ENCODE measurements around the gene EIF4EBP3.
A peak's percentile ranks its signal among the peaks of the same experiment; 100 is the strongest.

EIF4EBP3 gene

GRCh38 chr5:140546851-140547507 is 483 bp upstream of the EIF4EBP3 start:
- peak overlapping the region; percentile 56 for H3K4me3 ChIP-seq (ENCODE audit: low read length)
- H3K4me1 ChIP-seq (ENCODE audit: insufficient read depth, low read length): peaks cover 9% of the 10 kb centered on the region
- peaks cover 55% of the 10 kb centered on the region for H3K36me3 ChIP-seq (ENCODE audit: insufficient read depth, low read length)
- H3K9ac ChIP-seq (ENCODE audit: low read depth, low read length): 0 out of 2 replicates have a peak overlapping the region, but pooled peaks have one; percentile 3
- peak overlapping the region; percentile 88; the same call in 1 of the 2 replicates for H3K27ac ChIP-seq (ENCODE audit: low read depth, low read length)
- no peaks in the 10 kb centered on the region for H3K27me3 ChIP-seq (ENCODE audit: insufficient read depth, low read length)
- WGBS: 69% methylated on average over 13 of the region's 13 CpGs
- no peaks in the 10 kb centered on the region for H3K9me3 ChIP-seq (ENCODE audit: insufficient read depth, low read depth, low read length)

- no peaks in the 10 kb centered on the region for H3K27me3 ChIP-seq (ENCODE audit: insufficient read depth, low read length)
- H3K4me1 ChIP-seq (ENCODE audit: insufficient read depth, low read length): peaks cover 9% of the 10 kb centered on the region
- no peaks in the 10 kb centered on the region for H3K9me3 ChIP-seq (ENCODE audit: insufficient read depth, low read depth, low read length)
- peak overlapping the region; percentile 72 for H3K9ac ChIP-seq (ENCODE audit: low read depth, low read length)
- peak overlapping the region; percentile 88 for H3K27ac ChIP-seq (ENCODE audit: low read depth, low read length)
- peak overlapping the region; percentile 56 for H3K4me3 ChIP-seq (ENCODE audit: low read length)
- WGBS: 13% methylated on average over 5 of the region's 5 CpGs
- H3K36me3 ChIP-seq (ENCODE audit: insufficient read depth, low read length): peaks cover 58% of the 10 kb centered on the region
Observed at GRCh38 chr5:140548300-140548688, 832 bp downstream of the EIF4EBP3 start.

GRCh38 chr5:140548791-140549190 is 1.3 kb downstream of the EIF4EBP3 start:
- H3K9ac ChIP-seq (ENCODE audit: low read depth, low read length): peak overlapping the region; percentile 72; the same call in 1 of the 2 replicates
- H3K4me3 ChIP-seq (ENCODE audit: low read length): peak overlapping the region; percentile 56; the same call in 1 of the 2 replicates
- 91% methylated on average over 7 of the region's 7 CpGs for WGBS
- H3K9me3 ChIP-seq (ENCODE audit: insufficient read depth, low read depth, low read length): no peaks in the 10 kb centered on the region
- H3K27me3 ChIP-seq (ENCODE audit: insufficient read depth, low read length): no peaks in the 10 kb centered on the region
- H3K27ac ChIP-seq (ENCODE audit: low read depth, low read length): peak overlapping the region; percentile 88; the same call in 1 of the 2 replicates
- peaks cover 9% of the 10 kb centered on the region for H3K4me1 ChIP-seq (ENCODE audit: insufficient read depth, low read length)
- peaks cover 60% of the 10 kb centered on the region for H3K36me3 ChIP-seq (ENCODE audit: insufficient read depth, low read length)

GRCh38 chr5:140549237-140550144 is 2.0 kb downstream of the EIF4EBP3 start:
- WGBS: over 99% methylated on average over 3 of the region's 3 CpGs
- H3K27ac ChIP-seq (ENCODE audit: low read depth, low read length): no peak overlapping the region
- H3K4me1 ChIP-seq (ENCODE audit: insufficient read depth, low read length): peaks cover 9% of the 10 kb centered on the region
- H3K9me3 ChIP-seq (ENCODE audit: insufficient read depth, low read depth, low read length): no peaks in the 10 kb centered on the region
- no peak overlapping the region for H3K9ac ChIP-seq (ENCODE audit: low read depth, low read length)
- H3K36me3 ChIP-seq (ENCODE audit: insufficient read depth, low read length): peaks cover 59% of the 10 kb centered on the region
- H3K4me3 ChIP-seq (ENCODE audit: low read length): no peak overlapping the region
- H3K27me3 ChIP-seq (ENCODE audit: insufficient read depth, low read length): no peaks in the 10 kb centered on the region

- Histone ChIP-seq H3K27me3 (ENCODE audit: insufficient read depth, low read length) (no peaks in the 10 kb centered on the region), H3K9ac (ENCODE audit: low read depth, low read length) (no peak overlapping the region), H3K9me3 (ENCODE audit: insufficient read depth, low read depth, low read length) (no peaks in the 10 kb centered on the region), H3K27ac (ENCODE audit: low read depth, low read length) (no peak overlapping the region), H3K4me3 (ENCODE audit: low read length) (no peak overlapping the region), H3K36me3 (ENCODE audit: insufficient read depth, low read length) (peaks cover 56% of the 10 kb centered on the region), H3K4me1 (ENCODE audit: insufficient read depth, low read length) (peaks cover 9% of the 10 kb centered on the region)
- 96% methylated on average over 11 of the region's 11 CpGs for WGBS
Observed at GRCh38 chr5:140550147-140551079, 3.0 kb downstream of the EIF4EBP3 start.

GRCh38 chr5:140551872-140552271 is 4.4 kb downstream of the EIF4EBP3 start:
- no peak overlapping the region for H3K9ac ChIP-seq (ENCODE audit: low read depth, low read length)
- no peaks in the 10 kb centered on the region for H3K27me3 ChIP-seq (ENCODE audit: insufficient read depth, low read length)
- no peaks in the 10 kb centered on the region for H3K9me3 ChIP-seq (ENCODE audit: insufficient read depth, low read depth, low read length)
- H3K4me1 ChIP-seq (ENCODE audit: insufficient read depth, low read length): peaks cover 15% of the 10 kb centered on the region
- H3K36me3 ChIP-seq (ENCODE audit: insufficient read depth, low read length): peaks cover 56% of the 10 kb centered on the region
- H3K4me3 ChIP-seq (ENCODE audit: low read length): no peak overlapping the region
- WGBS: 94% methylated on average over 4 of the region's 4 CpGs
- H3K27ac ChIP-seq (ENCODE audit: low read depth, low read length): no peak overlapping the region

- H3K27me3 ChIP-seq (ENCODE audit: insufficient read depth, low read length): no peaks in the 10 kb centered on the region
- no peak overlapping the region for H3K9ac ChIP-seq (ENCODE audit: low read depth, low read length)
- peaks cover 56% of the 10 kb centered on the region for H3K36me3 ChIP-seq (ENCODE audit: insufficient read depth, low read length)
- H3K4me1 ChIP-seq (ENCODE audit: insufficient read depth, low read length): peaks cover 12% of the 10 kb centered on the region
- 95% methylated on average over 2 of the region's 2 CpGs for WGBS
- H3K4me3 ChIP-seq (ENCODE audit: low read length): no peak overlapping the region
- no peak overlapping the region for H3K27ac ChIP-seq (ENCODE audit: low read depth, low read length)
- no peaks in the 10 kb centered on the region for H3K9me3 ChIP-seq (ENCODE audit: insufficient read depth, low read depth, low read length)
Observed at GRCh38 chr5:140553657-140554056, 6.2 kb downstream of the EIF4EBP3 start.

- Histone ChIP-seq H3K4me1 (ENCODE audit: insufficient read depth, low read length) (peaks cover 9% of the 10 kb centered on the region; the same call in 1 of the 2 replicates), H3K4me3 (ENCODE audit: low read length) (no peak overlapping the region), H3K27ac (ENCODE audit: low read depth, low read length) (no peak overlapping the region), H3K27me3 (ENCODE audit: insufficient read depth, low read length) (no peaks in the 10 kb centered on the region), H3K36me3 (ENCODE audit: insufficient read depth, low read length) (peaks cover 50% of the 10 kb centered on the region), H3K9me3 (ENCODE audit: insufficient read depth, low read depth, low read length) (no peaks in the 10 kb centered on the region), H3K9ac (ENCODE audit: low read depth, low read length) (no peak overlapping the region)
- WGBS: 95% methylated on average over 2 of the region's 2 CpGs
Observed at GRCh38 chr5:140554454-140554853, 7.0 kb downstream of the EIF4EBP3 start.

GRCh38 chr5:140555747-140556312 is 8.4 kb downstream of the EIF4EBP3 start:
- H3K9me3 ChIP-seq (ENCODE audit: insufficient read depth, low read depth, low read length): no peaks in the 10 kb centered on the region
- H3K9ac ChIP-seq (ENCODE audit: low read depth, low read length): peak overlapping the region; percentile 91; the same call in 1 of the 2 replicates
- no peaks in the 10 kb centered on the region for H3K27me3 ChIP-seq (ENCODE audit: insufficient read depth, low read length)
- peak overlapping the region; percentile 89 for H3K4me3 ChIP-seq (ENCODE audit: low read length)
- no peak overlapping the region for H3K27ac ChIP-seq (ENCODE audit: low read depth, low read length)
- H3K36me3 ChIP-seq (ENCODE audit: insufficient read depth, low read length): peaks cover 36% of the 10 kb centered on the region
- peaks cover 9% of the 10 kb centered on the region; the same call in 1 of the 2 replicates for H3K4me1 ChIP-seq (ENCODE audit: insufficient read depth, low read length)
- WGBS: 85% methylated on average over 1 of the region's 1 CpG

- no peak overlapping the region for H3K27ac ChIP-seq (ENCODE audit: low read depth, low read length)
- H3K4me1 ChIP-seq (ENCODE audit: insufficient read depth, low read length): peaks cover 9% of the 10 kb centered on the region; the same call in 1 of the 2 replicates
- peak overlapping the region; percentile 89 for H3K4me3 ChIP-seq (ENCODE audit: low read length)
- H3K9me3 ChIP-seq (ENCODE audit: insufficient read depth, low read depth, low read length): no peaks in the 10 kb centered on the region
- WGBS: 12% methylated on average over 5 of the region's 6 CpGs
- peak overlapping the region; percentile 91 for H3K9ac ChIP-seq (ENCODE audit: low read depth, low read length)
- peaks cover 30% of the 10 kb centered on the region for H3K36me3 ChIP-seq (ENCODE audit: insufficient read depth, low read length)
- H3K27me3 ChIP-seq (ENCODE audit: insufficient read depth, low read length): no peaks in the 10 kb centered on the region
Observed at GRCh38 chr5:140556438-140556837, 9.0 kb downstream of the EIF4EBP3 start.

Data from HUES64 (cell line).